ENCODE data around the gene KIAA1217. TPM values are rescaled to one million over a fixed set of nuclear protein-coding genes. Genes with fewer than 3 reads are reported as not detected.

KIAA1217 gene
- total RNA-seq, 1 experiment from 2014 or later: 76.2 TPM

DNA sequence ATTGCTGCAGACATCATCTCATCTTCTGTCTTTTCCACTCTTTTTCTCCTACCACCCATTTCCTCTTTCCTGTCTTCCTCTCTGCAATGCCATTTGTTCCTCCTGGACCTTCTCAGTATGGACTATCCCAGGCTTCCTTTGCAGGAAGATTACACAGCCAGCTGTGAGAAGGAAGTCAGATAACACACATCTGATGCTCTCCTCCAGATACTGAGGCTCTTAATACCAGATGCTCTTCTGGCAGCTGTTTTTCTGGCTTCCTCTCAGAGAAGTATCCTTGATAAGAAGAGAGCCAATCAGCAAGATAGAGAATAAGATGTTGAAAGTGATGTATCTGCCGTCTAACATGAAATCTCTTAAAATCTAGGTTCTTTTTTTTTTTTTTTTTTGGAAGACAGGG is 14.4 kb downstream of the KIAA1217 start:
- POLR2A ChIA-PET (ENCODE audit: low non-redundant PET): no interaction called here

DNA sequence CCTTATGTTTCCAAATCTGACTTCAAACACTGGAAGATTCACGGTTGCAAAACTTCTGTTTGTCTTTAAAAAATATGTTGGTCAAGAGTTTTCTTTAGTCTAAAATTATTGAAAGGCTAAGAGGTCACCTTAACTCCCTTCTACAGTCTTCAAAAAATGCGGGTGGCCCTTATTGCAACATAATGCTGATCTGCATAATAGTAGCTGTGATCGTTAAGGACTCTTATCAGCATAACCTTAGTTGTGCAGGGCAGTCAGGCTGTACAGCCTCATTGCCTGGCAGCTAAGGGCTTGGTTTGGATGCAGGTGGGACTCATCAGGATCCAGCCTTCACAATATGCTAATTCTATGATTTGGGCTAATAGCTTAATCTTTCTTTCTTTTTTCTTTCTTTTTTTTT is 15.0 kb downstream of the KIAA1217 start:
- no peaks in the 10 kb centered on the region for H3K27me3 ChIP-seq (replicated peaks; ENCODE audit: insufficient read depth, low read depth, low read length, poor library complexity)
- H3K27ac ChIP-seq (ENCODE audit: low read depth, low read length, poor library complexity, severe bottlenecking): no peak overlapping the region
- H3K9me3 ChIP-seq (ENCODE audit: low read depth, low read length, poor library complexity, severe bottlenecking): no peaks in the 10 kb centered on the region
- POLR2A ChIA-PET (ENCODE audit: low non-redundant PET): interaction anchor here (0.6 kb wide), 1 partner anchor 15 kb away, joined by 3 read pairs; no protein-coding TSS in a partner anchor
- TF ChIP-seq EZH2 (IDR thresholded peaks at IDR 0.05; ENCODE audit: borderline replicate concordance, low read depth, low read length, poor library complexity, severe bottlenecking): no peak
- TF ChIP-seq, protein P1, sequence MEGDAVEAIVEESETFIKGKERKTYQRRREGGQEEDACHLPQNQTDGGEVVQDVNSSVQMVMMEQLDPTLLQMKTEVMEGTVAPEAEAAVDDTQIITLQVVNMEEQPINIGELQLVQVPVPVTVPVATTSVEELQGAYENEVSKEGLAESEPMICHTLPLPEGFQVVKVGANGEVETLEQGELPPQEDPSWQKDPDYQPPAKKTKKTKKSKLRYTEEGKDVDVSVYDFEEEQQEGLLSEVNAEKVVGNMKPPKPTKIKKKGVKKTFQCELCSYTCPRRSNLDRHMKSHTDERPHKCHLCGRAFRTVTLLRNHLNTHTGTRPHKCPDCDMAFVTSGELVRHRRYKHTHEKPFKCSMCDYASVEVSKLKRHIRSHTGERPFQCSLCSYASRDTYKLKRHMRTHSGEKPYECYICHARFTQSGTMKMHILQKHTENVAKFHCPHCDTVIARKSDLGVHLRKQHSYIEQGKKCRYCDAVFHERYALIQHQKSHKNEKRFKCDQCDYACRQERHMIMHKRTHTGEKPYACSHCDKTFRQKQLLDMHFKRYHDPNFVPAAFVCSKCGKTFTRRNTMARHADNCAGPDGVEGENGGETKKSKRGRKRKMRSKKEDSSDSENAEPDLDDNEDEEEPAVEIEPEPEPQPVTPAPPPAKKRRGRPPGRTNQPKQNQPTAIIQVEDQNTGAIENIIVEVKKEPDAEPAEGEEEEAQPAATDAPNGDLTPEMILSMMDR (conservative IDR thresholded peaks at IDR 0.05; ENCODE audit: low read depth, low read length): no peak
- peaks cover 4% of the 10 kb centered on the region for H3K4me1 ChIP-seq (ENCODE audit: insufficient read depth, low read length, poor library complexity, severe bottlenecking)
- BruUV-seq (replicated peaks): no TSS peak
- H3K4me3 ChIP-seq (ENCODE audit: low read depth, low read length, poor library complexity, severe bottlenecking): no peak overlapping the region
- H3K36me3 ChIP-seq (ENCODE audit: insufficient read depth, low read length, poor library complexity, severe bottlenecking): peaks cover 24% of the 10 kb centered on the region
- CTCF ChIA-PET: interaction anchor here (0.6 kb wide), 1 partner anchor 32 kb away, joined by 14 read pairs; no protein-coding TSS in a partner anchor
- DNase-seq (ENCODE audit: low spot score): no peak
- intact Hi-C loops (cut with micrococcal nuclease; ENCODE audit: unreplicated experiment): no loop called here

More for the DNA sequence above, 14.4 kb downstream of the KIAA1217 start:
- DNase-seq (ENCODE audit: low spot score): no peak
- Histone ChIP-seq H3K27ac (ENCODE audit: low read depth, low read length, poor library complexity, severe bottlenecking) (no peak overlapping the region), H3K4me1 (ENCODE audit: insufficient read depth, low read length, poor library complexity, severe bottlenecking) (peaks cover 4% of the 10 kb centered on the region), H3K36me3 (ENCODE audit: insufficient read depth, low read length, poor library complexity, severe bottlenecking) (peaks cover 24% of the 10 kb centered on the region), H3K27me3 (replicated peaks; ENCODE audit: insufficient read depth, low read depth, low read length, poor library complexity) (no peaks in the 10 kb centered on the region), H3K4me3 (ENCODE audit: low read depth, low read length, poor library complexity, severe bottlenecking) (no peak overlapping the region), H3K9me3 (ENCODE audit: low read depth, low read length, poor library complexity, severe bottlenecking) (no peaks in the 10 kb centered on the region)
- TF ChIP-seq EZH2 (IDR thresholded peaks at IDR 0.05; ENCODE audit: borderline replicate concordance, low read depth, low read length, poor library complexity, severe bottlenecking): no peak
- TF ChIP-seq, protein P1 (conservative IDR thresholded peaks at IDR 0.05; ENCODE audit: low read depth, low read length): no peak
- intact Hi-C loops (cut with micrococcal nuclease; ENCODE audit: unreplicated experiment): no loop called here
- BruUV-seq (replicated peaks): no TSS peak
- CTCF ChIA-PET: interaction anchor here (0.7 kb wide), 1 partner anchor 165 kb away, joined by 9 read pairs; no protein-coding TSS in a partner anchor

DNA sequence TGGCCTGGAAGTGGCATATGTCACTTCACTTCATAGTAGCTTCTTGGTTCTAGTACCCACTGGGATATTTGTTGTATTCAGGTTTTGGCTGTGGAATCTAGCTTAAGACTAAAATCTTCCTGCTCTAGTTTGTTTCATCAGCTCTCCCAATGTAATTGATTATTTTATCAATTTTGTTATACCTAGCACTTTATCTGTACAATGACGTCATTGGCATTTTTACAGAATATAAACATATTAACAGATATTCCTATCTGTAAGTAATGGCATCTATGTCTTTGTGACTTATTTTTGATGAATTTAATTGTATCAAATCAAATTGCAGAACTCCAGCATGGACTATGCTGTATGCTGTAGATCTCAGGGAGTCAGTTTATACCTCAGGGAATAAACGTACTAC is 19.7 kb downstream of the KIAA1217 start:
- Histone ChIP-seq H3K4me3 (ENCODE audit: low read depth, low read length, poor library complexity, severe bottlenecking) (no peak overlapping the region), H3K4me1 (ENCODE audit: insufficient read depth, low read length, poor library complexity, severe bottlenecking) (peaks cover 4% of the 10 kb centered on the region), H3K36me3 (ENCODE audit: insufficient read depth, low read length, poor library complexity, severe bottlenecking) (no peaks in the 10 kb centered on the region), H3K27me3 (replicated peaks; ENCODE audit: insufficient read depth, low read depth, low read length, poor library complexity) (no peaks in the 10 kb centered on the region), H3K27ac (ENCODE audit: low read depth, low read length, poor library complexity, severe bottlenecking) (no peak overlapping the region), H3K9me3 (ENCODE audit: low read depth, low read length, poor library complexity, severe bottlenecking) (no peaks in the 10 kb centered on the region)
- ChIA-PET POLR2A (ENCODE audit: low non-redundant PET) (no interaction called here), CTCF (no interaction called here)
- TF ChIP-seq, protein P1 (conservative IDR thresholded peaks at IDR 0.05; ENCODE audit: low read depth, low read length): no peak
- TF ChIP-seq EZH2 (IDR thresholded peaks at IDR 0.05; ENCODE audit: borderline replicate concordance, low read depth, low read length, poor library complexity, severe bottlenecking): no peak
- intact Hi-C loops (cut with micrococcal nuclease; ENCODE audit: unreplicated experiment): no loop called here
- BruUV-seq (replicated peaks): no TSS peak
- no peak for DNase-seq (ENCODE audit: low spot score)
